Stomach (tissue), 4 donors: ENCODE measurements around the gene MEGF9.

Source experiments
- POLR2A ChIP-seq, 4 donors: fragments of 450-650 bp; IDR thresholded peaks; one replicate each; pipeline ENCODE4 v1.6.1; 2016; ENCODE audit warnings: antibody characterized with exemption in 4 of 4, control low read depth in 2 of 4, mild to moderate bottlenecking in 1 of 4, moderate library complexity in 1 of 4
- TF ChIP-seq, protein P1 (sequence below), 7 experiments: fragments of 450-650 bp in 4 of 7; fragments of 200-600 bp in 3 of 7; sonication (generic) in 3 of 7; IDR thresholded peaks; one replicate each; pipeline ENCODE4 v1.5.1; 2016 to 2019; ENCODE audit warnings: antibody characterized with exemption in 7 of 7, control low read depth in 2 of 7, mild to moderate bottlenecking in 1 of 7

DNA sequence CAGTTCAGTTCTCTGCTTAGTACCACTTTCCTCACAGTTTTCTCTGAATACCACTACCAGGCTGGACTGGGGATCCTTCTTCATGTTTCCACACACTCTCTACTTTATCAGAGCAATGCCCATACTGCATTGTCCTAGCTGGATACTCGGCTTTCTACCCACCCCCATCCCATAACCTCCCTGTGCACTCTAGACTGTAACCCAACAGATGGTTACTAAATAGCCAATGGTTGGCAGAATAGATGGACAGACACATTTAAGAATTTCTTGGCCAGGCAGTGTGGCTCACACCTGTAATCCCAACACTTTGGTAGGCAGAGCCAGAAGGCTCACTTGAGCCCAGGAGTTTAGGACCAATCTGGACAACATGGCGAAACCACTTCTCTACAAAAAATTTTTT lies 157.1 kb downstream of the MEGF9 start:
- TF ChIP-seq, protein P1, sequence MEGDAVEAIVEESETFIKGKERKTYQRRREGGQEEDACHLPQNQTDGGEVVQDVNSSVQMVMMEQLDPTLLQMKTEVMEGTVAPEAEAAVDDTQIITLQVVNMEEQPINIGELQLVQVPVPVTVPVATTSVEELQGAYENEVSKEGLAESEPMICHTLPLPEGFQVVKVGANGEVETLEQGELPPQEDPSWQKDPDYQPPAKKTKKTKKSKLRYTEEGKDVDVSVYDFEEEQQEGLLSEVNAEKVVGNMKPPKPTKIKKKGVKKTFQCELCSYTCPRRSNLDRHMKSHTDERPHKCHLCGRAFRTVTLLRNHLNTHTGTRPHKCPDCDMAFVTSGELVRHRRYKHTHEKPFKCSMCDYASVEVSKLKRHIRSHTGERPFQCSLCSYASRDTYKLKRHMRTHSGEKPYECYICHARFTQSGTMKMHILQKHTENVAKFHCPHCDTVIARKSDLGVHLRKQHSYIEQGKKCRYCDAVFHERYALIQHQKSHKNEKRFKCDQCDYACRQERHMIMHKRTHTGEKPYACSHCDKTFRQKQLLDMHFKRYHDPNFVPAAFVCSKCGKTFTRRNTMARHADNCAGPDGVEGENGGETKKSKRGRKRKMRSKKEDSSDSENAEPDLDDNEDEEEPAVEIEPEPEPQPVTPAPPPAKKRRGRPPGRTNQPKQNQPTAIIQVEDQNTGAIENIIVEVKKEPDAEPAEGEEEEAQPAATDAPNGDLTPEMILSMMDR (IDR thresholded peaks at IDR 0.05), result no peak
- TF ChIP-seq POLR2A (IDR thresholded peaks at IDR 0.05), result no peak
